Liver (tissue), 9 donors: Measurements from ENCODE around the gene UBR1. TPM values are rescaled to one million over a fixed set of nuclear protein-coding genes. Genes with fewer than 3 reads are reported as not detected.

Source experiments
- DNase-seq: peaks from one replicate; pipeline ENCODE4 v3.0.0-alpha.2; 2017; ENCODE audit warnings: low spot score
- H3K27ac ChIP-seq, 2 donors: one replicate each; pipeline ENCODE4 v1.7.0; 2013; ENCODE audit warnings: inconsistent platforms in 2 of 2, low read length in 2 of 2, control low read depth in 1 of 2, low read depth in 1 of 2, mild to moderate bottlenecking in 1 of 2
- H3K27me3 ChIP-seq, 4 donors: one replicate each; pipeline versions ENCODE4 v1.6.1 to v1.7.0; 2013; ENCODE audit warnings: low read length in 3 of 4, inconsistent platforms in 1 of 4, mild to moderate bottlenecking in 1 of 4, moderate library complexity in 1 of 4; ENCODE audit not compliant: control insufficient read depth in 4 of 4, insufficient read depth in 4 of 4
- H3K36me3 ChIP-seq, 4 donors: one replicate each; pipeline versions ENCODE4 v1.6.1 to v1.7.0; 2013; ENCODE audit warnings: low read length in 3 of 4, mild to moderate bottlenecking in 3 of 4, low read depth in 1 of 4, moderate library complexity in 1 of 4; ENCODE audit not compliant: control insufficient read depth in 4 of 4, insufficient read depth in 3 of 4
- H3K4me1 ChIP-seq, 4 donors: one replicate each; pipeline versions ENCODE4 v1.6.1 to v1.7.0; 2013; ENCODE audit warnings: low read length in 3 of 4, mild to moderate bottlenecking in 3 of 4, moderate library complexity in 1 of 4; ENCODE audit not compliant: control insufficient read depth in 4 of 4, insufficient read depth in 4 of 4
- H3K4me3 ChIP-seq, 3 donors: one replicate each; pipeline versions ENCODE4 v1.6.1 to v1.7.0; 2013; ENCODE audit warnings: low read length in 3 of 3, control low read depth in 1 of 3, low read depth in 1 of 3, mild to moderate bottlenecking in 1 of 3
- H3K9ac ChIP-seq, 2 donors: one replicate each; pipeline ENCODE4 v1.7.0; 2013; ENCODE audit warnings: low read length in 2 of 2, mild to moderate bottlenecking in 2 of 2, moderate library complexity in 2 of 2, control low read depth in 1 of 2, low read depth in 1 of 2
- H3K9me3 ChIP-seq, 4 donors: one replicate each; pipeline versions ENCODE4 v1.6.1 to v1.7.0; 2013; ENCODE audit warnings: low read length in 3 of 4; ENCODE audit not compliant: control insufficient read depth in 4 of 4
- EGR1 ChIP-seq, 2 donors: IDR thresholded peaks; 2 replicates each; pipeline ENCODE4 v1.6.1; 2016 to 2018; ENCODE audit warnings: antibody characterized with exemption in 2 of 2, low read depth in 2 of 2
- FOXA1 ChIP-seq: IDR thresholded peaks from 2 replicates; pipeline ENCODE4 v1.6.1; 2016; ENCODE audit warnings: antibody characterized with exemption
- GABPA ChIP-seq, 2 donors: IDR thresholded peaks in 1 of 2; conservative IDR thresholded peaks in 1 of 2; 2 replicates each; pipeline ENCODE4 v1.6.1; 2016; ENCODE audit warnings: antibody characterized with exemption in 2 of 2, mild to moderate bottlenecking in 1 of 2, moderate library complexity in 1 of 2
- HNF4A ChIP-seq, 2 donors: conservative IDR thresholded peaks; 2 replicates each; pipeline ENCODE4 v1.6.1; 2016; ENCODE audit warnings: antibody characterized with exemption in 2 of 2, mild to moderate bottlenecking in 2 of 2
- JUND ChIP-seq, 2 donors: IDR thresholded peaks; 2 replicates each; pipeline ENCODE4 v1.6.1; 2016; ENCODE audit warnings: antibody characterized with exemption in 2 of 2
- NR2F2 ChIP-seq: IDR thresholded peaks from 2 replicates; pipeline ENCODE4 v1.6.1; 2016; ENCODE audit warnings: antibody characterized with exemption
- RAD21 ChIP-seq, 2 donors: IDR thresholded peaks; 2 replicates each; pipeline ENCODE4 v1.6.1; 2016; ENCODE audit warnings: antibody characterized with exemption in 2 of 2, mild to moderate bottlenecking in 2 of 2
- RXRA ChIP-seq, 2 donors: IDR thresholded peaks; 2 replicates each; pipeline ENCODE4 v1.6.1; 2017 to 2018; ENCODE audit warnings: antibody characterized with exemption in 2 of 2, mild to moderate bottlenecking in 1 of 2
- SP1 ChIP-seq: IDR thresholded peaks from 2 replicates; pipeline ENCODE4 v1.6.1; 2018; ENCODE audit warnings: antibody characterized with exemption, mild to moderate bottlenecking
- YY1 ChIP-seq: IDR thresholded peaks from 2 replicates; pipeline ENCODE4 v1.6.1; 2016; ENCODE audit warnings: antibody characterized with exemption, mild to moderate bottlenecking
- WGBS: extraction: QIAGEN DNeasy Blood & Tissue Kit; methylation state at CpG from one replicate; pipeline ENCODE4 v1.1.7; 2013; 5-methylcytosine and 5-hydroxymethylcytosine counted together
- polyA plus RNA-seq, 2 donors: library from polyadenylated mRNA; stranded (reverse) in 1 of 2; unstranded in 1 of 2; fragments of 200-250 nt in 1 of 2; fragments of >200 nt in 1 of 2; fragmentation: Nextera tagmentation in 1 of 2; extraction: Ambion mirVana in 1 of 2; gene quantifications; one replicate each; pipeline versions ENCODE4 v1.2.1 to v1.2.3, GENCODE V29; 2013 to 2015
- total RNA-seq, 2 donors: library from RNA; depleted of rRNA; stranded (reverse); fragments of >200 nt; gene quantifications; one replicate each; pipeline ENCODE4 v1.2.3, GENCODE V29; 2014
- TF ChIP-seq, protein P1 (sequence below): IDR thresholded peaks from 2 replicates; pipeline ENCODE4 v1.6.1; 2016; ENCODE audit warnings: antibody characterized with exemption
- TF ChIP-seq, protein P2 (sequence below): IDR thresholded peaks from 2 replicates; pipeline ENCODE4 v1.6.1; 2016; ENCODE audit warnings: antibody characterized with exemption
- TF ChIP-seq, protein P3 (sequence below): IDR thresholded peaks from 2 replicates; pipeline ENCODE4 v1.6.1; 2016; ENCODE audit warnings: antibody characterized with exemption, mild to moderate bottlenecking
- TF ChIP-seq, protein P4 (sequence below): IDR thresholded peaks from 2 replicates; pipeline ENCODE4 v1.6.1; 2016; ENCODE audit warnings: antibody characterized with exemption
- donor health status: healthy.
- donor health status: healthy.
- donor health status: healthy.
- donor health status: healthy.
- donor health status: healthy.

The UBR1 gene
- total and polyA plus RNA-seq, 4 donors = 3.7 to 25.3 (median 10.9) TPM

DNA sequence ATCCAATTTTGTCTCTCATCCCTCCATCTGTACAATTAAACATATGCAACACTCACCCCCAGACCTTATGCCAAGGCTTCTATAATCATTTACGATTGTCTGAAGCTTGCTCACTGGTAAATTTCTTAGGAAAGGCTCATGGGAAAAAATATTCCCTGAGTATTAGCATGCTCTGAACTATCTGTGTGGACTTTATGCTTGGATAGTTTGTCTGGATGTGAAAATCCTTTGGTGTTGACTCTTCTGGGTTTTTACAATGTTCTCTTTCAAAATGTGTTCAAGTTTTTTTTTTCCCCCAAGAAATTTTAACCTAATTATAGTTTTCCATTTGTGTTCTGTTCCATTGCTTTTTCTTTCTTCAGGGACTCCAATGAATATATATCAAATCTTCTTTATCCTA, 165.3 kb downstream of the UBR1 start:
- no peaks in the 10 kb centered on the region for H3K4me1 ChIP-seq
- no peak overlapping the region for H3K9ac ChIP-seq
- TF ChIP-seq, protein P1, sequence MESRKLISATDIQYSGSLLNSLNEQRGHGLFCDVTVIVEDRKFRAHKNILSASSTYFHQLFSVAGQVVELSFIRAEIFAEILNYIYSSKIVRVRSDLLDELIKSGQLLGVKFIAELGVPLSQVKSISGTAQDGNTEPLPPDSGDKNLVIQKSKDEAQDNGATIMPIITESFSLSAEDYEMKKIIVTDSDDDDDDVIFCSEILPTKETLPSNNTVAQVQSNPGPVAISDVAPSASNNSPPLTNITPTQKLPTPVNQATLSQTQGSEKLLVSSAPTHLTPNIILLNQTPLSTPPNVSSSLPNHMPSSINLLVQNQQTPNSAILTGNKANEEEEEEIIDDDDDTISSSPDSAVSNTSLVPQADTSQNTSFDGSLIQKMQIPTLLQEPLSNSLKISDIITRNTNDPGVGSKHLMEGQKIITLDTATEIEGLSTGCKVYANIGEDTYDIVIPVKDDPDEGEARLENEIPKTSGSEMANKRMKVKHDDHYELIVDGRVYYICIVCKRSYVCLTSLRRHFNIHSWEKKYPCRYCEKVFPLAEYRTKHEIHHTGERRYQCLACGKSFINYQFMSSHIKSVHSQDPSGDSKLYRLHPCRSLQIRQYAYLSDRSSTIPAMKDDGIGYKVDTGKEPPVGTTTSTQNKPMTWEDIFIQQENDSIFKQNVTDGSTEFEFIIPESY = no peak
- no peak for TF ChIP-seq JUND (IDR thresholded peaks at IDR 0.05)
- TF ChIP-seq RXRA (IDR thresholded peaks at IDR 0.05) = no peak
- TF ChIP-seq, protein P2, sequence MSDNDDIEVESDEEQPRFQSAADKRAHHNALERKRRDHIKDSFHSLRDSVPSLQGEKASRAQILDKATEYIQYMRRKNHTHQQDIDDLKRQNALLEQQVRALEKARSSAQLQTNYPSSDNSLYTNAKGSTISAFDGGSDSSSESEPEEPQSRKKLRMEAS = no peak
- no peak for TF ChIP-seq HNF4A (conservative IDR thresholded peaks at IDR 0.05)
- no peak for TF ChIP-seq SP1
- no peak for TF ChIP-seq NR2F2
- no peak for TF ChIP-seq FOXA1
- TF ChIP-seq EGR1 (IDR thresholded peaks at IDR 0.05; ENCODE audit: low read depth in 2 of 2) = no peak
- no peak for DNase-seq
- no peaks in the 10 kb centered on the region for H3K9me3 ChIP-seq
- no peak overlapping the region for H3K27ac ChIP-seq
- 93% methylated on average over 1 of the region's 1 CpG for WGBS
- no peaks in the 10 kb centered on the region for H3K27me3 ChIP-seq
- peaks cover 0 to 15% (median 13%) of the 10 kb centered on the region in 4 donors for H3K36me3 ChIP-seq
- H3K4me3 ChIP-seq = no peak overlapping the region

DNA sequence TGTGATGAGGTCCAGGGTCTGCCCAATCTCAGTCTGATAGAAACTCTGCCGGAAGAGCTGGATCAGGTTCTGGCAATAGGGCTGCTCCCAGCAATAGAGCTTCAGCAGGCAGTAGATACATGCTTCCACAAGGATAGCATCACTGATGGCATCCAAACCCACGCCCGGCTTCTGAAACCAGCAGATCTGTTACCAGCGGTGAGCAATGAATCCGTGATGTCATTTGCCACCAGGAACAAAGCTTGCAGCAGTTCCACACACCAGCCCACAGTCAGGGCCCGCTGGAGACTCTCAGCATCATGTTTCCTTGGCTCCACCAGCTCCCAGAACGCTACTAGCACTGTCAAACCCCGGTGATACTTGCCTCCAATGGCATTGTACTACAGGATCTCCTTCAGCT, 166.0 kb downstream of the UBR1 start:
- WGBS = 95% methylated on average over 8 of the region's 8 CpGs
- no peaks in the 10 kb centered on the region for H3K4me1 ChIP-seq
- no peak overlapping the region for H3K9ac ChIP-seq
- H3K27ac ChIP-seq = no peak overlapping the region
- H3K9me3 ChIP-seq = no peaks in the 10 kb centered on the region
- no peak for DNase-seq
- no peak overlapping the region for H3K4me3 ChIP-seq
- TF ChIP-seq RAD21 (IDR thresholded peaks at IDR 0.05) (no peak), YY1 (no peak), HNF4A (conservative IDR thresholded peaks at IDR 0.05) (no peak), SP1 (no peak), NR2F2 (no peak), EGR1 (IDR thresholded peaks at IDR 0.05; ENCODE audit: low read depth in 2 of 2) (no peak), FOXA1 (no peak), GABPA (IDR thresholded peaks at IDR 0.05 in 1 of 2, conservative IDR thresholded peaks at IDR 0.05 in 1 of 2) (no peak), JUND (IDR thresholded peaks at IDR 0.05) (no peak), RXRA (IDR thresholded peaks at IDR 0.05) (no peak)
- TF ChIP-seq, protein P3, sequence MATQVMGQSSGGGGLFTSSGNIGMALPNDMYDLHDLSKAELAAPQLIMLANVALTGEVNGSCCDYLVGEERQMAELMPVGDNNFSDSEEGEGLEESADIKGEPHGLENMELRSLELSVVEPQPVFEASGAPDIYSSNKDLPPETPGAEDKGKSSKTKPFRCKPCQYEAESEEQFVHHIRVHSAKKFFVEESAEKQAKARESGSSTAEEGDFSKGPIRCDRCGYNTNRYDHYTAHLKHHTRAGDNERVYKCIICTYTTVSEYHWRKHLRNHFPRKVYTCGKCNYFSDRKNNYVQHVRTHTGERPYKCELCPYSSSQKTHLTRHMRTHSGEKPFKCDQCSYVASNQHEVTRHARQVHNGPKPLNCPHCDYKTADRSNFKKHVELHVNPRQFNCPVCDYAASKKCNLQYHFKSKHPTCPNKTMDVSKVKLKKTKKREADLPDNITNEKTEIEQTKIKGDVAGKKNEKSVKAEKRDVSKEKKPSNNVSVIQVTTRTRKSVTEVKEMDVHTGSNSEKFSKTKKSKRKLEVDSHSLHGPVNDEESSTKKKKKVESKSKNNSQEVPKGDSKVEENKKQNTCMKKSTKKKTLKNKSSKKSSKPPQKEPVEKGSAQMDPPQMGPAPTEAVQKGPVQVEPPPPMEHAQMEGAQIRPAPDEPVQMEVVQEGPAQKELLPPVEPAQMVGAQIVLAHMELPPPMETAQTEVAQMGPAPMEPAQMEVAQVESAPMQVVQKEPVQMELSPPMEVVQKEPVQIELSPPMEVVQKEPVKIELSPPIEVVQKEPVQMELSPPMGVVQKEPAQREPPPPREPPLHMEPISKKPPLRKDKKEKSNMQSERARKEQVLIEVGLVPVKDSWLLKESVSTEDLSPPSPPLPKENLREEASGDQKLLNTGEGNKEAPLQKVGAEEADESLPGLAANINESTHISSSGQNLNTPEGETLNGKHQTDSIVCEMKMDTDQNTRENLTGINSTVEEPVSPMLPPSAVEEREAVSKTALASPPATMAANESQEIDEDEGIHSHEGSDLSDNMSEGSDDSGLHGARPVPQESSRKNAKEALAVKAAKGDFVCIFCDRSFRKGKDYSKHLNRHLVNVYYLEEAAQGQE = no peak
- TF ChIP-seq, protein P1 = no peak
- TF ChIP-seq, protein P4, sequence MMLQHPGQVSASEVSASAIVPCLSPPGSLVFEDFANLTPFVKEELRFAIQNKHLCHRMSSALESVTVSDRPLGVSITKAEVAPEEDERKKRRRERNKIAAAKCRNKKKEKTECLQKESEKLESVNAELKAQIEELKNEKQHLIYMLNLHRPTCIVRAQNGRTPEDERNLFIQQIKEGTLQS = no peak
- no peaks in the 10 kb centered on the region for H3K27me3 ChIP-seq
- peaks cover 0 to 10% (median 7%) of the 10 kb centered on the region in 4 donors for H3K36me3 ChIP-seq
